ENCODE data around the gene DDA1. TPM values are rescaled to one million over a fixed set of nuclear protein-coding genes. Genes with fewer than 3 reads are reported as not detected.

The DDA1 gene
- total and polyA plus RNA-seq, 10 of the 15 experiments (the other 5 are each of a cell fraction or from before 2014, with no cell fraction given), result 0.76 to 71.0 (median 39.4) TPM

- no peak for TF ChIP-seq RELB (IDR thresholded peaks at IDR 0.05; ENCODE audit: low read depth)
- TF ChIP-seq BMI1 (IDR thresholded peaks at IDR 0.05; ENCODE audit: borderline replicate concordance), result no peak
- TF ChIP-seq MXI1 (IDR thresholded peaks at IDR 0.05; ENCODE audit: low read depth, low read length), result no peak
- no peak for TF ChIP-seq ESRRA (IDR thresholded peaks at IDR 0.05; ENCODE audit: low read length)
- no peak for TF ChIP-seq PAX8 (IDR thresholded peaks at IDR 0.05)
Measured at GRCh38 chr19:17263712-17264640, 45.4 kb upstream of the DDA1 start (continued).

GRCh38 chr19:17264641-17264979 lies 44.8 kb upstream of the DDA1 start, which contains the start of gene USHBP1:
USHBP1 (minus strand) TSS chr19:17264745; CDS start chr19:17264299, 446 bp downstream.
- H2AFZ ChIP-seq (ENCODE audit: control insufficient read depth, low read depth, low read length), result peak within 1 kb of the TSS; percentile 21; the same call in 1 of the 2 replicates
- H3K79me2 ChIP-seq (ENCODE audit: control insufficient read depth, insufficient read depth, low read length), result peaks cover 13% of the 10 kb centered on the region
- no peaks in the 10 kb centered on the region for H3K9me3 ChIP-seq (replicated peaks; ENCODE audit: control insufficient read depth, insufficient read depth, low read length)
- no peaks in the 10 kb centered on the region for H4K20me1 ChIP-seq (ENCODE audit: control insufficient read depth, insufficient read depth)
- ATAC-seq, result no peak
- DNase-seq (ENCODE audit: low read depth, low spot score), result no peak
- H3K4me2 ChIP-seq (ENCODE audit: control insufficient read depth, insufficient read depth), result no peak within 1 kb of the TSS
- ChIA-PET SMC1A (ENCODE audit: uncharacterized antibody, unreplicated experiment) (interaction anchor here (0.9 to 5.0 kb wide), 4 partner anchors 17 to 191 kb away, joined by 3 to 43 read pairs (median 5); partner anchors contain the start of gene ANKLE1), POLR2A (interaction anchor here (0.6 kb wide), 1 partner anchor 57 kb away, joined by 5 read pairs; no protein-coding TSS in a partner anchor), RAD21 (ENCODE audit: unreplicated experiment) (interaction anchor here (1.2 to 1.3 kb wide), 2 partner anchors 16 to 18 kb away, joined by 3 to 5 read pairs; no protein-coding TSS in a partner anchor), CTCF (interaction anchor here (0.7 to 10.5 kb wide), 9 partner anchors 9 to 191 kb away, joined by 3 to 120 read pairs (median 3); partner anchors contain the start of gene ANKLE1)
- no peak for FAIRE-seq
- no peak within 1 kb of the TSS for H3K4me3 ChIP-seq
- no TSS peak for BruUV-seq (replicated peaks)
- H3K9ac ChIP-seq (ENCODE audit: control insufficient read depth, insufficient read depth, low read length), result no peak within 1 kb of the TSS
- peaks cover 14% of the 10 kb centered on the region for H3K4me1 ChIP-seq (ENCODE audit: control insufficient read depth, insufficient read depth, low read length)
- in situ Hi-C loops (cut with MboI) (no loop called here), intact Hi-C loops (cut with micrococcal nuclease; ENCODE audit: unreplicated experiment) (loop anchor here (5.0 to 10.0 kb wide), 2 partner anchors 197 to 490 kb away; no protein-coding TSS in a partner anchor)
- H3K27me3 ChIP-seq (replicated peaks in 1 of 2; ENCODE audit: control insufficient read depth in 2 of 2, insufficient read depth in 2 of 2, low read length in 1 of 2), result no peaks in the 10 kb centered on the region
- 13% methylated on average over 5 of the region's 5 CpGs for WGBS (ENCODE audit: insufficient coverage, insufficient replicate concordance, low lambda C conversion rate, missing lambda C conversion rate)
- H3K27ac ChIP-seq (ENCODE audit: control insufficient read depth, insufficient read depth), result no peak within 1 kb of the TSS
- 0 out of 4 replicates have a peak, but pooled peaks cover 0 to 2% of the 10 kb centered on the region in 2 experiments for H3K36me3 ChIP-seq (ENCODE audit: control insufficient read depth in 2 of 2, insufficient read depth in 2 of 2, low read length in 1 of 2)
- TF ChIP-seq SUPT20H (IDR thresholded peaks at IDR 0.05; ENCODE audit: borderline replicate concordance, control insufficient read depth, low read depth, low read length) (no peak), CUX1 (IDR thresholded peaks at IDR 0.05; ENCODE audit: insufficient replicate concordance, low read depth, low read length) (no peak), PKNOX1 (IDR thresholded peaks at IDR 0.05) (no peak), ZNF207 (IDR thresholded peaks at IDR 0.05; ENCODE audit: borderline replicate concordance) (no peak), ZNF24 (IDR thresholded peaks at IDR 0.05) (no peak), IRF3 (IDR thresholded peaks at IDR 0.05) (no peak)

Measured in GM12878 (cell line).